Measurements from ENCODE around the gene SFPQ.

SFPQ gene

DNA sequence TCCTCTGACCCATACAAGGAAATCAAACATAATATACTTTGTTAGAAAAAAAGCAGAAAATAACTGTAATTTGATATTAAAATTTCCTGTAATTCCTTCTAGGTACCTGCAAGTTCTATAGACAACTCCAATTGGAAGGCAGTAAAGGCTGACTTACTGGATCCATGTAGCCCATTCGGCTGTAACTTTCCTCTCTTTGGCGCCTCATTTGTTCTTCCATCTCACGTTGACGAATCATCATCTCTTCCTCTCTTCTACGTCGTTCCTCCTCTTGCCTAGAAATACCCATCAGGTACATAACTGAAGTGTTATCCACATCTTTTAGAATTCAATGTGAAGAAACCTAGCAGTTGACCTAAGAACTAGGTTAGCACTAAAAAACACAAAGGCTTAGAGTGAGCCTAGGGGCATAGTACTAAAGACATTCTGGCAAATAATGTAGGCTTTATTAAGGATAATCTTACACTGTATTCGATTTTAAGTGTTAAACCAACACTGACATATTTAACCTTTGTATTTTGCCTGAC is 5.1 kb downstream of the SFPQ start:
- no peak overlapping the region for H3K27ac ChIP-seq
- TF ChIP-seq, protein P1, sequence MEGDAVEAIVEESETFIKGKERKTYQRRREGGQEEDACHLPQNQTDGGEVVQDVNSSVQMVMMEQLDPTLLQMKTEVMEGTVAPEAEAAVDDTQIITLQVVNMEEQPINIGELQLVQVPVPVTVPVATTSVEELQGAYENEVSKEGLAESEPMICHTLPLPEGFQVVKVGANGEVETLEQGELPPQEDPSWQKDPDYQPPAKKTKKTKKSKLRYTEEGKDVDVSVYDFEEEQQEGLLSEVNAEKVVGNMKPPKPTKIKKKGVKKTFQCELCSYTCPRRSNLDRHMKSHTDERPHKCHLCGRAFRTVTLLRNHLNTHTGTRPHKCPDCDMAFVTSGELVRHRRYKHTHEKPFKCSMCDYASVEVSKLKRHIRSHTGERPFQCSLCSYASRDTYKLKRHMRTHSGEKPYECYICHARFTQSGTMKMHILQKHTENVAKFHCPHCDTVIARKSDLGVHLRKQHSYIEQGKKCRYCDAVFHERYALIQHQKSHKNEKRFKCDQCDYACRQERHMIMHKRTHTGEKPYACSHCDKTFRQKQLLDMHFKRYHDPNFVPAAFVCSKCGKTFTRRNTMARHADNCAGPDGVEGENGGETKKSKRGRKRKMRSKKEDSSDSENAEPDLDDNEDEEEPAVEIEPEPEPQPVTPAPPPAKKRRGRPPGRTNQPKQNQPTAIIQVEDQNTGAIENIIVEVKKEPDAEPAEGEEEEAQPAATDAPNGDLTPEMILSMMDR (IDR thresholded peaks at IDR 0.05): no peak
- no peak overlapping the region for H3K4me3 ChIP-seq
- no peak for DNase-seq (ENCODE audit: low spot score)

DNA sequence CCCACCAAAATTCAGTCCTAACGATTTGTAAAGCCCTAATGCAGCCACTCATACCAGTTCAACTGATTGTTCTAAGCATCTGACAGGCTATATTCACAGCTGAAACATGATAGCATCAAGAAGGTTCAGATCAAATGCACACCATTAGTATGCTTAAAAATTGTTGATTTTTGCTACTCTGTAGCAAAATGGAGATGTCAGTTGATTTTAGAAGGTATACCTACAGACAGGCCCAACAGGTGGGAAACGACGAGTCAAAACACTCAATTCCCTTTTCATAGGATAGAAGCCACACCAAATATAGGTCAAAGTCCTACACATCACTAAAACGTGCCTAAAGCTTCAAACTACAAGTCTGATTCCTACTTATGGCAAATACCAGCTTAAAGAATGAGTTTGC is 6.7 kb downstream of the SFPQ start:
- H3K4me3 ChIP-seq: peak overlapping the region; percentile 8
- TF ChIP-seq, protein P1 (IDR thresholded peaks at IDR 0.05): no peak
- no peak overlapping the region for H3K27ac ChIP-seq
- no peak for DNase-seq (ENCODE audit: low spot score)

DNA sequence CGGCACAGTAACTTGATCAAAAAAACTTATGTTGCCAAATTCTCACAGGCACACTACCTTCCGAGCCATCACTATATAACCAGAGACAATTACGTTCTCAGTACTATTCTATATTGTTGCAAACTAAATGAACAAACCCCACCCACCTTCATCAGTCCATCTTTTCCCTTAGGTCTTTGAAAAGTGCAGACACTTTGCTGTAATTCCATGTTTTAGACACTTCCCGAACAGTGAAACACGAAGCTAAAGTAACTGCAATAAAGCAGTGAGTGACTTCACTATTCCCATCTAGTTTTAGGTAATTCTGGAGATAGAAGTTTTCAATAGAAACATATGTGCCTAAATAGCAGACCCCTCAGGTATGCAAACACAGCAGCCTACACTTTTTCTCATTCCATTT is 7.7 kb downstream of the SFPQ start:
- no peak for DNase-seq (ENCODE audit: low spot score)
- no peak overlapping the region for H3K4me3 ChIP-seq
- no peak overlapping the region for H3K27ac ChIP-seq
- TF ChIP-seq, protein P1 (IDR thresholded peaks at IDR 0.05): no peak

DNA sequence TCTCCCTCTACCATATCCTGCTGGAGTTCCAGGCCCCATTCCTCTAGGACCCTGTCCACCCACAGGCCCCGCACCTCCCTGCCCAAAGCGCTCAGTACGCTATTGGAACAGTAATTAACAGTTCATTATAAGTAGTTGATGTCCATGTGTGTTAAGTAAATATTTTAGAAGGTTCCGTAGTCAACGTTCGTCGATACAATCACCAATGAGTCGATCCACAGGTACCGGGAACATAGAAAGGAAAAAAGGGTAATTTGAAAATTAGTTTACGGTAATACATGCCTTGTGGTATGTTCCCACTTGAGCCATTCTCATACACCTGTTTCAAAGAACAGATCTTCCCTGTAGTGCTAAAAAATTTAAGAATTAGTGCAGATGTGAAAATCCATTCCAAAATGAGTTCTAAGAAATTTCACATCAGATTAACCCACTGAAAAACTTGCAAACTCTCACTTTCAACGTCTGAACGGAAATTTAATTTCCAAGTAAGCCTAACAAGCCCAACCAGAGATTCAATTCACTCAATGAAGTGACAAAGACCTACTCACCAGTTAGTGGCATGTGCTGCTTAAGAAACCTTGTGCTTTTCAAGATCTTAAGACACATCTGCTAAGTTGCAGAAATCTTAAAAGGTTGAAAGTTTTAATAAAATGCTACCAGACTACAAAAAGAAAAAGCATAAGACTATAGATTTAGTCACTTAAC is 8.3 kb downstream of the SFPQ start:
- DNase-seq (ENCODE audit: low spot score): no peak
- TF ChIP-seq, protein P1 (IDR thresholded peaks at IDR 0.05): no peak
- Histone ChIP-seq H3K27ac (no peak overlapping the region), H3K4me3 (no peak overlapping the region)

DNA sequence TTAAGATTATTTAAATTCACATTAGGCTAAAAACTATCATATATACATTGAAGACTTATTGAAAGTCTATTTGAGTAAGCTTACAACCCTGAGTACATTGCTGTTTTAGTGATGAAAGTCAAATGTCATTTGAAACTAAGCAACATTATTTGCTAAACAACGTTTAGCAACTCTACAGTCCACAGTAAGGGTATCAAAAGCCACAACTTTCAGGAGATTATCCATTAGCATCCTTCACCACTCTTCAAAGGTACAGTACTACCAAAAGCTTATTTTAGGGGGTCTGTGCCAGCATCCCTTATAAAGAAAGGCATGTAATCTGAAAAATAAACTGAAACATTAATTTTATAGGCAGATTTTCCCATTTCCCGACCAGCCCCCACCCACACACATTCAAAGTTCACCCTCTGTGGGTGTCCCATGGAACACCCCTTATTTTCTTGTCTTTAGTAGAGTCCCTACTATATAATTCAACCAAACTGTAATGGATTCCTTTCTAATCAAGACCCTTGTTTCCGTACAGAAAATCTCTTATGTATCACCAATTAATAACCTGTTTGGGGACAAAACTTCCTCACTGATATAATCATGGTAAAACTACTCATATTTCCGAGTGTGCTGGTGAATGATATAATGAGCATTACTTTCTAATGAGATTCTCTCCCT is 11.0 kb downstream of the SFPQ start:
- TF ChIP-seq, protein P1 (IDR thresholded peaks at IDR 0.05): no peak
- Histone ChIP-seq H3K4me3 (no peak overlapping the region), H3K27ac (no peak overlapping the region)
- DNase-seq (ENCODE audit: low spot score): no peak

DNA sequence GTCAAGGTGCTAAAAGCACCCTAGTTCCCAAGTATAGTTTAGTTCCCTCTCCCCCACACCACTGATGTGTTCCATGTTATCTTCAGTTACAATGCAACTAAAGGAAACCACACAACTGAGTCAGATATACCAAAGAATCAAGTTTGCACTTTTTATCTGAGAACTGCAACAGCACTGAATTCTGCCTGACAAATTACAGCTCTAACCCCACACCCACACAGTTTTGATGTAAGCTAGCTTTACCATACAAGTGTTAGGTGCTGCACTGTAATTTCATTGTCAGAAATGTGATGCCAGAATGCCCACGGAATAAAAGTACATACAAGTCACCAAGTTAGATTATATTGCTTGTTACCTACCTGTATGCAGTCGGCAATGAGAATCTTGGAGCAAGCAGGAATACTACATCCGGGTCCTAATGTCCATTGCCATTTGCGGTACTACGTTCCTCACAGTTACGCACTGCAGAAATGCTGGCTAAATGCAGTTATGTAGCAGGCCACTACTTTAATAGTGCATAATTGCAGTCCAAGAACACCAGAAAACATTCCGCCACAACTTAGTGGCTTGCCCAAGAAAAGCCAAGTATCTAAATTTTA is 12.1 kb downstream of the SFPQ start:
- TF ChIP-seq, protein P1 (IDR thresholded peaks at IDR 0.05): no peak
- no peak for DNase-seq (ENCODE audit: low spot score)
- H3K27ac ChIP-seq: no peak overlapping the region

More for the DNA sequence above, 12.1 kb downstream of the SFPQ start:
- H3K4me3 ChIP-seq: no peak overlapping the region

Data from coronary artery (tissue), 2 donors.